ENCODE results near the gene DENND11. TPM values are rescaled to one million over a fixed set of nuclear protein-coding genes. Genes with fewer than 3 reads are reported as not detected.

Gene DENND11
- total RNA-seq, 2 donors from 2014 or later: 18.1 to 18.9 TPM

DNA sequence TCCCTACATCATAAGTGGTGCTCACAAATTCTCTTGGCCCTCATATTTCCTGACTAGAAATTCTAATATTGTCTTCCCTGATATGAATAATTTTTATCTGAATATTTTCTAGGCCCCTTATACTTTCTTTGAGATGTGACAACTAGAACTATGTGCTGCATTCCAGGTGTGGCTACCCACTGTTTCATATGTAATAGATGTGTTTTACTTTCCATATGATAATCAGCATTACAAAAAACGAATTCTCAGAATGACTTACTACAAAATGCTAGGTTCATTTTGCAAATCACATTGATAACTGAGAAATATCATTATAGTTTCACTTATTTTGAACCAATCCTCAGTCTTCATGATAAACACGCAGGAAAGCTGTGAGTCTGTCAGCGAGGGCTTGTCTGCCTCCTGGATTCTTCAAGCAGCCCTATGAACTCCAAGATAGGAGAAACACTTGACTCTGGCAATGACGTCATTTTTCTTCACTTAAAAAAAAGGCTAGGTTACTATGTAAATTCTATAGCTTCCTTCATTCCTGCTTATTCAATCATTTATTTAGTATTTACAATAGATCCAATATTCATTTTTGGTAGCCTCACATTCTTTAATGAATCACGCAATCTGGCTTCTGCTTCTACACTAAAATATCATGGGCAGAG lies 10.8 kb upstream of the DENND11 start:
- Histone ChIP-seq H3K4me3 (no peak overlapping the region), H3K27me3 (replicated peaks; ENCODE audit: insufficient read depth) (no peaks in the 10 kb centered on the region), H3K36me3 (no peaks in the 10 kb centered on the region), H3K27ac (no peak overlapping the region), H3K9me3 (no peaks in the 10 kb centered on the region), H3K4me1 (replicated peaks) (no peaks in the 10 kb centered on the region)
- TF ChIP-seq, protein P1, sequence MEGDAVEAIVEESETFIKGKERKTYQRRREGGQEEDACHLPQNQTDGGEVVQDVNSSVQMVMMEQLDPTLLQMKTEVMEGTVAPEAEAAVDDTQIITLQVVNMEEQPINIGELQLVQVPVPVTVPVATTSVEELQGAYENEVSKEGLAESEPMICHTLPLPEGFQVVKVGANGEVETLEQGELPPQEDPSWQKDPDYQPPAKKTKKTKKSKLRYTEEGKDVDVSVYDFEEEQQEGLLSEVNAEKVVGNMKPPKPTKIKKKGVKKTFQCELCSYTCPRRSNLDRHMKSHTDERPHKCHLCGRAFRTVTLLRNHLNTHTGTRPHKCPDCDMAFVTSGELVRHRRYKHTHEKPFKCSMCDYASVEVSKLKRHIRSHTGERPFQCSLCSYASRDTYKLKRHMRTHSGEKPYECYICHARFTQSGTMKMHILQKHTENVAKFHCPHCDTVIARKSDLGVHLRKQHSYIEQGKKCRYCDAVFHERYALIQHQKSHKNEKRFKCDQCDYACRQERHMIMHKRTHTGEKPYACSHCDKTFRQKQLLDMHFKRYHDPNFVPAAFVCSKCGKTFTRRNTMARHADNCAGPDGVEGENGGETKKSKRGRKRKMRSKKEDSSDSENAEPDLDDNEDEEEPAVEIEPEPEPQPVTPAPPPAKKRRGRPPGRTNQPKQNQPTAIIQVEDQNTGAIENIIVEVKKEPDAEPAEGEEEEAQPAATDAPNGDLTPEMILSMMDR (IDR thresholded peaks at IDR 0.05): no peak
- TF ChIP-seq POLR2A (IDR thresholded peaks at IDR 0.05) (no peak), POLR2AphosphoS5 (IDR thresholded peaks at IDR 0.05) (no peak)
- no peak for DNase-seq (ENCODE audit: low spot score)
- WGBS: 89% methylated on average over 5 of the region's 5 CpGs
- intact Hi-C loops (cut with DNase I): no loop called here

DNA sequence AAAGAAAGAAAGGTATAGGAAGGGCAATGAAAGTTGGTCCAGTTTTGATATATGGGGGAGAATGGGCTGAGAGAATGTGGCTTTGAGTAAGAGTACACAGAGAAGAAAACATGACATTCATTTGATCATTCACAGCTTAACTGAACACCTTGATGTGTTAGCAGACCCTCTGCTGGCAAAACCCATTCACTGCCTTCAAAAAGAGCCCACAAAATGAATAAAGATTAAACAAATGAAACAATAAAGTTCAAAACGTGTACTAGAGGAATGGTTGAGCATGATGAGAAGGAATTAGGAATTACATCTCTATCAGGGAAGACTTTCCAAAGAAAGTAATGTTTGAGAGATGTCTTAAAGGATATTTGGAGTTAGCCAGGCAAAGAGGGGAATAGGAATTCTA lies 8.3 kb upstream of the DENND11 start:
- Histone ChIP-seq H3K27me3 (replicated peaks; ENCODE audit: insufficient read depth) (no peaks in the 10 kb centered on the region), H3K36me3 (no peaks in the 10 kb centered on the region), H3K4me1 (replicated peaks) (no peaks in the 10 kb centered on the region), H3K27ac (no peak overlapping the region), H3K4me3 (no peak overlapping the region), H3K9me3 (no peaks in the 10 kb centered on the region)
- intact Hi-C loops (cut with DNase I): no loop called here
- TF ChIP-seq, protein P1 (IDR thresholded peaks at IDR 0.05): no peak
- no peak for TF ChIP-seq POLR2A (IDR thresholded peaks at IDR 0.05)
- TF ChIP-seq POLR2AphosphoS5 (IDR thresholded peaks at IDR 0.05): no peak
- no peak for DNase-seq (ENCODE audit: low spot score)
- 41% methylated on average over 1 of the region's 1 CpG for WGBS

DNA sequence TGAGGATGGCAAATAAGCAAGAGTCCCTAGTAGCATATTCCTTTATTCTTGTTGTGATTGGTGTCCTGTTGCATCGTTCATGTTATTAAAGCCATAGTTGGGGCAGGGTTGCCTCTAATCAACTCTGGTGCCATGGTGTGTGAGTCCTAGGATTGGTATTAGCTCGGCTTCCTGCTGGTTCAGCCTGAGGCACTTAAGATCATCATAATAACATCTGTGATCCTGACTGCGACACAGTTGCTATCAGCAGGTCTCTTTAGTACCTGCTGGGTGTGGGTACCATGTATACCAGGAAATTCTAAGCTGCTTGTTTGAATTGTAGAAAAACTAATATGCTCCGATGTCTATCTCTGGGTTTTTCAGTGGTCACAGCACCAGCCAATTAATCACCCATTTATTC lies 7.8 kb upstream of the DENND11 start:
- DNase-seq (ENCODE audit: low spot score): no peak
- no peaks in the 10 kb centered on the region for H3K36me3 ChIP-seq
- H3K4me1 ChIP-seq (replicated peaks): no peaks in the 10 kb centered on the region
- H3K4me3 ChIP-seq: no peak overlapping the region
- TF ChIP-seq POLR2A (IDR thresholded peaks at IDR 0.05) (no peak), POLR2AphosphoS5 (IDR thresholded peaks at IDR 0.05) (no peak)
- TF ChIP-seq, protein P1 (IDR thresholded peaks at IDR 0.05): no peak
- 96% methylated on average over 4 of the region's 4 CpGs for WGBS
- H3K27ac ChIP-seq: no peak overlapping the region
- H3K27me3 ChIP-seq (replicated peaks; ENCODE audit: insufficient read depth): no peaks in the 10 kb centered on the region
- intact Hi-C loops (cut with DNase I): no loop called here
- H3K9me3 ChIP-seq: no peaks in the 10 kb centered on the region

DNA sequence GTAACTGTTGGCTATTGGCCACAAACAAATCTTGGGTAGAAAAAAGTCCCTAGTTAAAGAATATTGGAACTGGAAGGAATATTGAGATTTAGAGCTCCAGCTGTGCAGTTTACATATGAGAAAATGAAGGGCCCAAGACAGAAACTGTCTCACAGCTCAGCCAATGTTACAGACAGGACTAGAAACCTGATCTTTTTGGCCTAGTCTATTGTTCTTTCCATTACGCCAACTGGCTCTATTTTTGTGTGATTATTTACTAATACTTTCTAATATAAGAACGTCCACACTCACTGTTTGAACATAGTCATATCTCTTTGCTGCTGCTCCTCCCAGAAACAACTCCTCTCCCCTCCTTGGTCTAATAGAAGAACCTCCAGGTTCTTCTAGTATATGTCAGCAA lies 7.4 kb upstream of the DENND11 start:
- H3K27ac ChIP-seq: no peak overlapping the region

DNA sequence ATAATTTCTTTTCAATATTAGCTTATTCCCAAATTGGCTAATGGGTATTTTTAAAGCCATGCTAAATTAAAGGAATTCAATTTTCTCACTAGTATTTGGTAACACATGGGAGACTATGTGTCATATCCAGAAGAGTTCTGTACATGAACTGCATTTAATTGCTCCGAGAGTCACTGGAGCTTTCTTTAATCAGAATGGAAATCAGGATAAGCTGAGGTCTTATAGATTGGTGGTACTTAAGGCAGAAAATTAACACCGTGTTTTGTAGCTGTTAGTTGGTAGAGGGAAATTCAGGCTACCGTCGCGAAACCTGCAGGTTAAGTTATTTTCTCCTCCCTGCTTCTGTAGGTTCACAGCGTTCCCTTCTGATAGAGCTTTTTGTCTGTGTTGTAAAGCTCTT lies 6.4 kb upstream of the DENND11 start, which contains the start of gene WEE2:
Gene WEE2 (plus strand): TSS at position 3 of the 400 bp plus-strand sequence. CDS start 406 bp downstream, outside the sequence.
- WGBS: 80% methylated on average over 6 of the region's 6 CpGs
- TF ChIP-seq POLR2AphosphoS5 (IDR thresholded peaks at IDR 0.05) (no peak), POLR2A (IDR thresholded peaks at IDR 0.05) (no peak)
- TF ChIP-seq, protein P1 (IDR thresholded peaks at IDR 0.05): no peak
- DNase-seq (ENCODE audit: low spot score): no peak
- no peaks in the 10 kb centered on the region for H3K27me3 ChIP-seq (replicated peaks; ENCODE audit: insufficient read depth)
- no peaks in the 10 kb centered on the region for H3K9me3 ChIP-seq
- no peaks in the 10 kb centered on the region for H3K4me1 ChIP-seq (replicated peaks)
- intact Hi-C loops (cut with DNase I): no loop called here
- no peak within 1 kb of the TSS for H3K4me3 ChIP-seq
- H3K27ac ChIP-seq: no peak within 1 kb of the TSS
- H3K36me3 ChIP-seq: no peaks in the 10 kb centered on the region

More for the DNA sequence above, 7.4 kb upstream of the DENND11 start:
- H3K4me1 ChIP-seq (replicated peaks): no peaks in the 10 kb centered on the region
- intact Hi-C loops (cut with DNase I): no loop called here
- H3K36me3 ChIP-seq: no peaks in the 10 kb centered on the region
- no peaks in the 10 kb centered on the region for H3K27me3 ChIP-seq (replicated peaks; ENCODE audit: insufficient read depth)
- no peaks in the 10 kb centered on the region for H3K9me3 ChIP-seq
- TF ChIP-seq POLR2A (IDR thresholded peaks at IDR 0.05): no peak
- no peak for TF ChIP-seq POLR2AphosphoS5 (IDR thresholded peaks at IDR 0.05)
- TF ChIP-seq, protein P1 (IDR thresholded peaks at IDR 0.05): no peak
- H3K4me3 ChIP-seq: no peak overlapping the region
- DNase-seq (ENCODE audit: low spot score): no peak
- WGBS: 67% methylated on average over 2 of the region's 2 CpGs
